Lung (tissue), 16 donors: ENCODE measurements around the gene SPZ1. TPM values are rescaled to one million over a fixed set of nuclear protein-coding genes. Genes with fewer than 3 reads are reported as not detected.
A peak's percentile ranks its signal among the peaks of the same experiment; 100 is the strongest.
"Not testable (repeated sequence)": the region's sequence is repeated elsewhere in the genome, so short reads cannot be mapped to it uniquely, and the experiment has no call there.

Experiments
- ATAC-seq: fragments of 200-7000 bp; cut with Tn5 transposase; one replicate; pipeline ENCODE4 v1.9.1; 2020; ENCODE audit warnings: moderate number of reproducible peaks; ENCODE audit not compliant: insufficient read depth, low FRiP score
- DNase-seq, 3 donors: peaks; one replicate each; pipeline ENCODE4 v3.0.0-alpha.2; 2013 to 2017
- H3K27ac ChIP-seq, 2 donors: one replicate each; pipeline ENCODE4 v1.5.1; 2013; ENCODE audit warnings: mild to moderate bottlenecking in 2 of 2, moderate library complexity in 2 of 2, control low read depth in 1 of 2, inconsistent platforms in 1 of 2, low read depth in 1 of 2, low read length in 1 of 2
- H3K27me3 ChIP-seq, 3 donors: one replicate each; pipeline ENCODE4 v1.5.1; 2013; ENCODE audit warnings: low read length in 2 of 3; ENCODE audit not compliant: control insufficient read depth in 3 of 3, insufficient read depth in 3 of 3
- H3K36me3 ChIP-seq, 4 donors: one replicate each; pipeline ENCODE4 v1.5.1; 2013; ENCODE audit warnings: low read length in 4 of 4, mild to moderate bottlenecking in 1 of 4, moderate library complexity in 1 of 4; ENCODE audit not compliant: control insufficient read depth in 4 of 4, insufficient read depth in 4 of 4
- H3K4me1 ChIP-seq, 5 donors: one replicate each; pipeline ENCODE4 v1.5.1; 2013; ENCODE audit warnings: low read length in 5 of 5, mild to moderate bottlenecking in 2 of 5, moderate library complexity in 1 of 5; ENCODE audit not compliant: control insufficient read depth in 5 of 5, insufficient read depth in 5 of 5
- H3K4me3 ChIP-seq: one replicate; pipeline ENCODE4 v1.5.1; 2013; ENCODE audit warnings: mild to moderate bottlenecking, control low read depth, moderate library complexity
- H3K9ac ChIP-seq, 2 donors: one replicate each; pipeline ENCODE4 v1.5.1; 2013; ENCODE audit warnings: low read length in 2 of 2, control low read depth in 1 of 2; ENCODE audit not compliant: insufficient read depth in 1 of 2
- H3K9me3 ChIP-seq, 4 donors: one replicate each; pipeline ENCODE4 v1.5.1; 2013; ENCODE audit warnings: low read length in 3 of 4, mild to moderate bottlenecking in 1 of 4, moderate library complexity in 1 of 4; ENCODE audit not compliant: control insufficient read depth in 4 of 4, insufficient read depth in 3 of 4
- CTCF ChIP-seq: IDR thresholded peaks from 2 replicates; pipeline ENCODE4 v1.5.1; 2012; ENCODE audit warnings: mild to moderate bottlenecking; ENCODE audit errors: control extremely low read depth, extremely low read depth
- whole genome bisulfite sequencing, 2 donors: extraction: QIAGEN DNeasy Blood & Tissue Kit; methylation state at CpG; one replicate each; pipeline ENCODE4 v1.1.7; 2013; 5-methylcytosine and 5-hydroxymethylcytosine counted together
- long read RNA-seq, 5 donors: transcript quantifications; one replicate each; lab custom pipeline, GENCODE V29; 2026
- polyA plus RNA-seq, 2 donors: library from polyadenylated mRNA; stranded (reverse); fragments of 200-250 nt; gene quantifications; one replicate each; pipeline ENCODE4 v1.2.1, GENCODE V29; 2013
- total RNA-seq, 2 donors: library from RNA; depleted of rRNA in 1 of 2; stranded (reverse); fragments of >200 nt in 1 of 2; gene quantifications; one replicate each; pipeline ENCODE4 v1.2.1, GENCODE V29; 2014 to 2021
- donor health status: control.
- donor health status: control.
- donor health status: Bipolar disorder and iron deficiency.
- donor health status: healthy.
- donor health status: DM: yes; HTN: yes; CAD: no.

SPZ1 gene
- total RNA-seq (not detected), polyA plus RNA-seq (not detected)
- long read RNA-seq, donor 1 = 0 reads
- long read RNA-seq, donor 2 = 0 reads
- long read RNA-seq, donor 3 = 0 reads
- long read RNA-seq, donor 4 = 0 reads
- long read RNA-seq, donor 5 = 0 reads

- DNase-seq = no peak
- TF ChIP-seq CTCF = no peak
- ATAC-seq = no peak
- WGBS, 2 donors = 88 to 92% methylated on average over 2 of the region's 2 CpGs
- H3K27ac ChIP-seq = no peak within 1 kb of the TSS
- H3K27me3 ChIP-seq = no peaks in the 10 kb centered on the region
- H3K4me1 ChIP-seq = peaks cover 0 to 2% (median 0%) of the 10 kb centered on the region in 5 donors
- H3K4me3 ChIP-seq = no peak within 1 kb of the TSS
- H3K36me3 ChIP-seq = no peaks in the 10 kb centered on the region
- no peaks in the 10 kb centered on the region for H3K9me3 ChIP-seq
- H3K9ac ChIP-seq = no peak within 1 kb of the TSS
Measured at GRCh38 chr5:80319702-80320101, at the start of gene SPZ1. Gene SPZ1, plus strand, starts transcription at chr5:80320002. Its CDS starts 214 bp downstream, at chr5:80320216.

- H3K27me3 ChIP-seq, H3K9me3 ChIP-seq, H3K9ac ChIP-seq, H3K27ac ChIP-seq, DNase-seq, ATAC-seq, H3K4me3 ChIP-seq, H3K36me3 ChIP-seq, H3K4me1 ChIP-seq: not testable (repeated sequence)
- WGBS, 2 donors = 90 to 98% methylated on average over 2 of the region's 2 CpGs
Measured at GRCh38 chr5:80270543-80270942, 49.3 kb upstream of the SPZ1 start.

GRCh38 chr5:80275347-80275746 lies 44.5 kb upstream of the SPZ1 start:
- H3K9ac ChIP-seq = no peak overlapping the region
- DNase-seq = peak; percentile 43 to 82 (median 76)

GRCh38 chr5:80276186-80276585 lies 43.6 kb upstream of the SPZ1 start:
- H3K27ac ChIP-seq = no peak overlapping the region
- ATAC-seq (no peak), DNase-seq (no peak)
- H3K9me3 ChIP-seq = no peaks in the 10 kb centered on the region
- H3K4me1 ChIP-seq = peaks cover 0 to 3% (median 0%) of the 10 kb centered on the region in 5 donors
- no peak for TF ChIP-seq CTCF
- no peak overlapping the region for H3K9ac ChIP-seq
- no peaks in the 10 kb centered on the region for H3K36me3 ChIP-seq
- no peak overlapping the region for H3K4me3 ChIP-seq
- no peaks in the 10 kb centered on the region for H3K27me3 ChIP-seq

More at GRCh38 chr5:80275347-80275746, 44.5 kb upstream of the SPZ1 start:
- Histone ChIP-seq H3K36me3 (no peaks in the 10 kb centered on the region), H3K27ac (no peak overlapping the region), H3K27me3 (no peaks in the 10 kb centered on the region), H3K4me3 (no peak overlapping the region), H3K9me3 (no peaks in the 10 kb centered on the region), H3K4me1 (peaks cover 0 to 3% (median 0%) of the 10 kb centered on the region in 5 donors)
- WGBS, 2 donors = 77 to 88% methylated on average over 2 of the region's 2 CpGs
- peak; percentile 12 for TF ChIP-seq CTCF
- ATAC-seq = no peak
